ENCODE measurements around the gene SCAF11. TPM values are rescaled to one million over a fixed set of nuclear protein-coding genes. Genes with fewer than 3 reads are reported as not detected.

Gene SCAF11
- total RNA-seq, 1 donor from 2014 or later, result 64.5 TPM

GRCh38 chr12:45915405-45915804 is 75.0 kb downstream of the SCAF11 start:
- DNase-seq, result no peak

DNA sequence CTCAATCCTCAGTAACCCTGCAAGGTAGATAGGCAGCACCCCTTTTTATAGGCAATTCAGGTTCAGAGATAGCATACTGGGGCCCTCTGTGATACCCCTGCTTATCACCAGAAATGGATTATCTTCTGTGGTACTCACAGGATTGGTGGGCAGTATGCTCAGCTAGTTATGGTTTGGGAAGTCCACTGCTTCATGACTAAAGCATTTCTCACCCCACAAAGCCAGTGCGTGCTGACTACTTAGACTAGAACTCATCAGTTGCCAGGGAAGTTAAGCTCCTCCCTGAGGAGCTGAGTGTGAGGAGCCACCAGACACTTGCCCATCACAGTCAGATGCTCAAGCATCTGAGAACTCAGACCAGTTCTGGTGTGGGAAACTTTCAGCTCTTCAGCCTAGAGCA is 76.3 kb downstream of the SCAF11 start:
- DNase-seq, result no peak

- no peak for DNase-seq
These were observed 76.7 kb downstream of the SCAF11 start for GRCh38 chr12:45913631-45914030.

GRCh38 chr12:45912774-45913173 is 77.6 kb downstream of the SCAF11 start:
- DNase-seq, result peak; percentile 30

GRCh38 chr12:45909041-45909713 is 81.2 kb downstream of the SCAF11 start:
- DNase-seq, result no peak

DNA sequence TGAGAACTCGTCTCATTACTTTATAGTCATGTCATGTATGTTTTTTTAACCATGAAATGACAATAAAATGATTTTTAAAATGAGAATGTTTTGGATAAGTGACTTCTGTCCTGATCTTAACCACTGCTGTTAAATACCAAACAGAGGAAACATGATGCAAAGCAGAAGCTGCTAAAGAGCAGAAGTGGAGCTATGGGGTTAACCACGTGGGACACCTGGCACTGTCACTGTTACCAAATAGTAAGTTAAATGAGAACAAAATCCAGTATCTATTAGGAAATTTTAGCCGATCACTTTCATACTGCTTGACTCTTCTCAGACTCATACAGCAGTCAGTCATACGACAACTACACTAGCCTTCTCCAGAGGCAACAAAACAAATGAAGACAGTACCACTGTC is 82.4 kb downstream of the SCAF11 start:
- DNase-seq, result no peak

DNA sequence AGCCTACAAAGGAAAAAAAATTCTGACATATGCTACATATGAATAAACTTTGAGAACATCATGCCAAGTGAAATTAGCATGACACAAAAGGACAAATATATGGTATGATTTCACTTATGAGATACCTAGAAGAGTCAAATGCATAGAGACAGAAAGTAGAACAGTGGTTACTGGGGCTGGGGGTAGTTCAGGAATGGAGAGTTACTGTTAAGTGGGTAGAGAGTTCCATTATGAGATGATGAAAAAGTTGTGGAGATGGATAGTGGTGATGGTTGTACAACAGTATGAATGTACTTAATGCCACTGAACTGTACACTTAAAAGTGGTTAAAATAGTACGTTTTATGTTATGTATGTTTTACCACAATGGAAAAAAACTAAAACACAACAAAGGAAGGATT is 92.3 kb downstream of the SCAF11 start:
- no peak for DNase-seq

DNA sequence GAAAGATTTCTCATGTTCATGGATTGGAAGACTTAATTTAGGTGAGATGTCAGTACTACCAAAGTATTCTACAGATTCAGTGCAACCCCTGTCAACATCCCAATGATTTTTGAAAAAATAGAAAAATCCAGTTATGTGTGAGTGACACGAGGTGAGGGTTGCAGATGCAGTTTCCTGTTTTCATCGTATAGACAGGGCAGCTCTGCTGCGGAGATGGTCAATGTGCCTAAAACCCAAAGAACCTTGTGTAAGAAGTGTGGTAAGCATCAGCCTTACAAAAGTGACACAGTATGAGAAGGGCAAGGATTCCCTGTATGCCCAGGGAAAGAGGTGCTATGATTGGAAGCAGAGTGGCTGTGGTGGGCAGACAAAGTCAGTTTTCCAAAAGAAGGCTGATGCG is 94.4 kb downstream of the SCAF11 start:
- no peak for DNase-seq

GRCh38 chr12:45893240-45893639 is 97.1 kb downstream of the SCAF11 start:
- DNase-seq, result peak; percentile 25

- DNase-seq, result no peak
These were observed 100.1 kb downstream of the SCAF11 start for GRCh38 chr12:45890276-45890675.

GRCh38 chr12:45887544-45887943 is 102.8 kb downstream of the SCAF11 start:
- no peak for DNase-seq

DNA sequence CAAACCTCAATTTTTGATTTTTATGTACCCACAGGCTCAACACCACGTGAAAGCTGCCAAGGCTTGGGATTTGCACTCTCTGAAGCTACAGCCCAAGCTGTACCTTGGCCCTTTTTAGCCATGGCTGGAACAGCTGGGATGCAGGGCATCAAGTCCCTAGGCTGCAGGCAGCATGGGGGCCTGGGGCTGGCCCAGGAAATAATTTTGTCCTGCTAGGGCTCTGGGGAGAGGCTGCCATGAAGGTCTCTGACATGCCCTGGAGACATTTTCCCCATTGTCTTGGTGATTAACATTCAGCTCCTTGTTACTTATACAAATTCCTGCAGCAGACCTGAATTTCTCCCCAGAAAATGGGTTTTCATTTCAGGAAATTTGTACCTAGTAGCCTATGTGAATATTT is 103.7 kb downstream of the SCAF11 start:
- DNase-seq, result no peak

- DNase-seq, result no peak
These were observed 107.2 kb downstream of the SCAF11 start for GRCh38 chr12:45883187-45883586.

DNA sequence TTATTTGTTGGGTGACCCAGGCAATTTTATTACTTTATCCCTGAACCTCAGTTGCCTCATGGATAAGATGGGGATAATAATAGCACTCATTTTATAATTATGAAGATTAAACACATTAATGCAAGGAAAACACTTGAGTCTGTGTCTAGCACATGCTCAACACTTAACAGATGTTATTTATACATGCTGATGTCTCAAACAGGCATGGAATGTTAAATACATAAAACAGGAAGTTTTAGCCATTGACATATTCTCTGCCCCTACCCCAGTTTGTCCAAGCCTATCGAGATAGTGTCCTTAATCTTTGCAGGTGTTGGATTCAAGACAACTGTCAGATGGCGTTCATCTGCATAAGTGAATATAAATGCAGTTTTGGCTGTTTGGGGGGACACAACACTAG is 109.8 kb downstream of the SCAF11 start:
- no peak for DNase-seq

- DNase-seq, result no peak
These were observed 110.9 kb downstream of the SCAF11 start for GRCh38 chr12:45879363-45879895.

DNA sequence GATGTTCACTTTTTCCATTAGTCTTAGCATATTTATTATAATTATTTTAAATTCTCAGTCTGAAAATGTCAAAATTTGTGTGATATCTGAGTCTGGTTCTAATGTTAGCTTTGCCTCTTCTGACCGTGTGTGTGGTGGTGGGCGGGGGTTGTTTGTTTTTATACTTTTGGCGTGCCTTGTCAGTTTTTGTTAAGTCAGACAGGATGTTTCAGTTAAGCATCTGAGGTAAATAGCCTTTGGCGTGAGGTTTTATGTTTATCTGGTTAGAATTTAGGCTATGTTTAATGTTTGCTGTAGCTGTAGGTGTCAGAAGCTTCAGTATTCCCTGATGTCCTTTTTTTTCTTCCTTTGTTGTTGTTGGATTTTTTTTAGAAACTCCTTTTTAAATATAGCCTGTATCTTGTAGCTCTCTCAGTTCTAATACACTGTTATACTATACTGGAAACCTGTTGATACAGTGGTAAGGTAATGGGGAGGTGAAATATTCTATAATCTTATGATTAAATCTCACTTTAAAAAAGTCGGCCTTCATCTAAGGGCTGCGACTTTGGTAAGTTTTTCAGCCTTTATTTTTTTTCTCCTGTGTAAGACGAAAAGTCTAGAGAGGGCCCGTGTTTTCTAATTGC is 111.6 kb downstream of the SCAF11 start:
- DNase-seq, result peak; percentile 32

DNA sequence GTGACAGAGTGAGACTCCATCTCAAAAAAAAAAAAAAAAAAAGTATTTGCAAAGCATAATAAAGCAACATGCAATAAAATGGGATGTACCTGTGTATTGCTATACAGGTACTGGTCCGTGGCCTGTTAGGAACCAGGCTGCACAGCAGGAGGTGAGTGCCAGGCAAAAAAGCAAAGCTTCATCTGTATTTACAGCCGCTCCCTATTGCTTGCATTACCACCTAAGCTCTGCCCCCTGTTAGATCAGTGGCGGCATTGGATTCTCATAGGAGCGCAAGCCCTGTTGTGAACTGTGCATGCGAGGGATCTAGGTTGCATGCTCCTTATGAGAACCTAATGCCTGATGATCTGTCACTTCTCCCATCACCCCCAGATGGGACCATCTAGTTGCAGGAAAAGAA is 113.3 kb downstream of the SCAF11 start:
- DNase-seq, result no peak

DNA sequence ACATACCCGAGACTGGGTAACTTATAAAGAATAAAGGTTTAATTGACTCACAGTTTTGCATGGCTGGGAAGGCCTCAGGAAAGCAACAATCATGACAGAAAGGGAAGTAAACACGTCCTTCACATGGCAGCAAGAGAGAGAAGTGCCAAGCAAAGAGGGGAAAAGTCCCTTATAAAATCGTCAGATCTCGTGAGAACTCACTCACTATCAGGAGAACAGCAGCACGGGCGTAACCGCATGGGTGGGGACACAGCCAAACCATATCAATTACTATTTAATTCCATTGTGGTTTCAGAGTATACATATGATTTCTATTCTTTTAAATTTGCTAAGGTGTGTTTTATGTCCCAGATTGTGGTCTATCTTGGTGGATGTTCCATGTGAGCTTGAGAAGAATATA is 117.9 kb downstream of the SCAF11 start:
- DNase-seq, result no peak

Measured in dermis blood vessel endothelial cell (primary cell).